Heart right ventricle (tissue), 16 donors: ENCODE results near the gene GPC3. TPM values are rescaled to one million over a fixed set of nuclear protein-coding genes. Genes with fewer than 3 reads are reported as not detected.

ENCODE experiments used
- ATAC-seq, 8 donors: fragments of 200-7000 bp; cut with Tn5 transposase; one replicate each; pipeline ENCODE4 v1.9.1; 2020; ENCODE audit warnings: mild to moderate bottlenecking in 8 of 8, moderate library complexity in 8 of 8, moderate number of reproducible peaks in 1 of 8
- DNase-seq, 2 donors: peaks; one replicate each; pipeline ENCODE4 v3.0.0-alpha.2; 2020
- H3K27ac ChIP-seq, 10 donors: fragments of 200-600 bp; sonication (generic) in 2 of 10; one replicate each; pipeline versions ENCODE4 v1.5.0 to v1.8.0; 2020 to 2022; ENCODE audit warnings: mild to moderate bottlenecking in 3 of 10
- H3K27me3 ChIP-seq, 7 donors: fragments of 200-600 bp; one replicate each; pipeline ENCODE4 v1.8.0; 2021 to 2022; ENCODE audit warnings: mild to moderate bottlenecking in 2 of 7
- H3K36me3 ChIP-seq, 9 donors: fragments of 200-600 bp; sonication (generic) in 1 of 9; one replicate each; pipeline versions ENCODE4 v1.5.0 to v1.8.0; 2020 to 2022; ENCODE audit warnings: mild to moderate bottlenecking in 2 of 9
- H3K4me1 ChIP-seq, 9 donors: fragments of 200-600 bp; sonication (generic) in 1 of 9; one replicate each; pipeline versions ENCODE4 v1.5.0 to v1.8.0; 2020 to 2022; ENCODE audit warnings: mild to moderate bottlenecking in 4 of 9
- H3K4me3 ChIP-seq, 10 donors: fragments of 200-600 bp; sonication (generic) in 2 of 10; one replicate each; pipeline versions ENCODE4 v1.5.0 to v1.8.0; 2020 to 2022; ENCODE audit warnings: mild to moderate bottlenecking in 7 of 10, moderate library complexity in 2 of 10
- H3K9me3 ChIP-seq, 11 donors: fragments of 200-600 bp in 10 of 11; sonication (generic) in 2 of 11; one replicate each; pipeline versions ENCODE4 v1.5.0 to v1.8.0; 2013 to 2022; ENCODE audit warnings: mild to moderate bottlenecking in 2 of 11, control low read depth in 1 of 11, moderate library complexity in 1 of 11
- CTCF ChIP-seq, 9 donors: fragments of 200-600 bp; sonication (generic) in 2 of 9; IDR thresholded peaks; one replicate each; pipeline versions ENCODE4 v1.5.0 to v1.8.0; 2021 to 2022; ENCODE audit warnings: antibody characterized with exemption in 9 of 9, mild to moderate bottlenecking in 5 of 9, moderate library complexity in 1 of 9
- WGBS, 2 donors: extraction: QIAGEN DNeasy Blood & Tissue Kit; methylation state at CpG; one replicate each; pipeline ENCODE4 v1.1.7; 2013; ENCODE audit warnings: inconsistent platforms in 1 of 2; 5-methylcytosine and 5-hydroxymethylcytosine counted together
- intact Hi-C, 10 donors: fragments of 100-400 bp; cut with DNase I; formaldehyde crosslinking; loops; one replicate each; pipeline versions ENCODE4 v1.11.1 to v1.14.2; 2022
- polyA plus RNA-seq, 2 donors: library from polyadenylated mRNA; stranded (reverse); fragments of 200-250 nt; gene quantifications; one replicate each; pipeline ENCODE4 v1.2.3, GENCODE V29; 2013
- total RNA-seq, 10 donors: library from RNA; stranded (reverse); fragmentation: NEBNext Ultra II Directional in 3 of 10; extraction: Animal tissue kit (Norgen Biotek cat#: 25700) in 3 of 10; gene quantifications; one replicate each; pipeline versions ENCODE4 v1.2.1 to v1.2.4, GENCODE V29; 2021 to 2023
- donor health status: Arrhythmogenic right ventricular cardiomyopathy.
- donor health status: ischemic (EF 13 %, LVEDD 7.1; RV severe dilation, severe dysfunction).
- donor health status: healthy with polysubstance abuse.
- donor health status: DM: no; HTN: yes; CAD: no.
- donor health status: DM: no; HTN: no; CAD: no.
- donor health status: ischemic (EF 25% LVEDD 6.9; RV normal size, moderate dysfunction).
- donor health status: ischemic (EF 25% LVEDD 5.7; RV mildly dilated, moderate dysfunction).
- donor health status: healthy.
- donor health status: DM: yes; HTN: yes; CAD: no.
- donor health status: Ischemic cardiomyopathy.
- donor health status: ischemic (EF 35%, LVEDD 5.7; RV mildly dilated, moderate dysfunction).
- donor health status: nonischemic (EF 11% LVEDD 7.7; RV severe dilation, severe dysfunction).
- donor health status: DM: yes; HTN: yes; CAD: no.
- donor health status: PGD.
- donor health status: ischemic (EF 29% LVEDD 5.4; RV normal size, mild dysfunction).
- donor health status: nonischemic (EF 23%, LVEDD 6.1; RV moderate dilation, normal function).

GPC3 gene
- total and polyA plus RNA-seq, 12 donors = 0.66 to 5.6 (median 3.4) TPM

DNA sequence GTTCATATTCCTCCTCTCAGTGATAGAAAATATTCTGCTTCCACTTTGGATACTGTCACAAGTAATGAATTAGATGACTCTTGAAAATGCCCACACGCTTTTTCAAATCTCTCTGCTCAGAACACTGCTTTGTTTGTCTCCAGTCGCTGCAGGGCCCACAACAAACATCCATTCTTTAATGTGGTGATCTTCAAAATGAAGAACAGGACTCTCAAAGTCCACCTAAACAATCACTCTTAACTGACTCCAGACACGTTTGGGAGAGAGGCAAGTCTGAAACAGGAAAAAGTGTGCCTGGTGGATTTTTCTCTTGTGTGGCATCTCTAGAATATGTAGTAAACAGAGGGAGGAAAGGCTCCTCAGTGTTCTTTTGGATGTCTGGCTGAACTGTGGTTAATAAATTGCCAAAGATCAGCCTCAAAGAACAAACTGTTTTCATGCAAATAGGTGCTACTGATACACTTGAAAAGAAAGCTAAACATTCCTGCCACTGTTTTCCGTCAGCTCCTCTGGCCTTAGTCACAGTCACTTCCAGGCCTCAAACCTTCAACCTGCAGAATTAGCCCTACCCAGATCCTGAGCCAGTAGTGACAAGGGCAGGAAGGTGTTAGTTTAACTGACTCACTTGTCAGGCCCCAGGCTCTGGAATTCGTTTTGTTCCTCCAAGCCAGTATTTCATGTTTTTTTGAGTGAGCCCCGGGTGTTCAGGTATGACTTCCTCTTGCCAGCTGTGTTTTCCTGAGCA lies 310.5 kb downstream of the GPC3 start:
- Histone ChIP-seq H3K27ac (no peak overlapping the region), H3K9me3 (no peaks in the 10 kb centered on the region), H3K27me3 (peaks cover 0 to 30% (median 0%) of the 10 kb centered on the region in 7 donors), H3K36me3 (no peaks in the 10 kb centered on the region), H3K4me3 (no peak overlapping the region), H3K4me1 (no peaks in the 10 kb centered on the region)
- TF ChIP-seq CTCF (IDR thresholded peaks at IDR 0.05) = no peak
- intact Hi-C loops = loop anchor here (5.0 to 10.0 kb wide), 7 partner anchors 338 to 700 kb away; no protein-coding TSS in a partner anchor
- no peak for ATAC-seq
- WGBS, 2 donors = 74 to 76% methylated on average over 6 of the region's 6 CpGs
- DNase-seq = no peak

DNA sequence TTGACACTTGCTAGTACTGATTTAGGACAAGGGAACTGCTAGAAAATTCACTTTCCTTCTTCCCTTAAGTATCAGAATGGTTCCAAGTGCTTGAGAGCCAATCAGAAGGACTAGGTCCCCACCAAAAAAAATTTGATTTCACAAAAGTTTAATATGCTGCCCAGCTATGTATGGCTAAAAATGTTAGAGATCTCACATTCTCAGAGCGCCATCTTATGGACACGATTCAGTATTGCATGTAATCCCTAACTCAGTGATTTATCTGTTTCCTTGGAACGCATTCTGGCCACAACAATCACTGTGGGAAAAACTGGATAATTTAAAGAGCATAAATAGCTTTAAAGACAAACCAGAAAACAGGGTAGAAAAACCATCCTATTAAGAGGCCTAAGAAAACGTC lies 315.0 kb downstream of the GPC3 start:
- peak in 1 of 2 donors; percentile 5 for DNase-seq
- Histone ChIP-seq H3K36me3 (no peaks in the 10 kb centered on the region), H3K4me1 (no peaks in the 10 kb centered on the region), H3K27me3 (peaks cover 0 to 37% (median 0%) of the 10 kb centered on the region in 7 donors), H3K9me3 (no peaks in the 10 kb centered on the region), H3K27ac (no peak overlapping the region), H3K4me3 (no peak overlapping the region)
- intact Hi-C loops = loop anchor here (2.0 to 10.0 kb wide), 8 partner anchors 333 to 696 kb away; no protein-coding TSS in a partner anchor
- peak; percentile 30 to 75 (median 69) for TF ChIP-seq CTCF (IDR thresholded peaks at IDR 0.05)
- ATAC-seq = peak in 2 of 8 donors; percentile 33 to 43
- WGBS, 2 donors = 1 to 2% methylated on average over 4 of the region's 4 CpGs

DNA sequence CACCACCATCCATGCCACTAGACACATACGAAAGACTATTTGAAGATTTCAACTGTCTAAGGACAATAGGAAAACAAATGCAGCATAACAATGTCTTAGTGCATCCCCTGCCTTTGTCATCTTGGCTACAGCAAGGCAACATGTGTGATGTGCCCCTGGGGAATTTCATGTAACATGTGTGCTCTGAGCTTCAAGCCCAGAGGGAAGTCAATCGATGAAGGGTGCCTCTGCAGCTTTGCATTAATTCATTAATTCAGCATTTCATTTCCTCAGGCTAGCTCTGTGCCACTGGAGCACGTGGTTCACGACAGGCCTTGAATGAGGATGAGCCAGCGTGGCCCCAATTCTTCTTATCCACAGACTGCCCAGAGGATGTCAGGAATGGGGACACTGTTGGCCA lies 316.2 kb downstream of the GPC3 start:
- no peak for TF ChIP-seq CTCF (IDR thresholded peaks at IDR 0.05)
- H3K9me3 ChIP-seq = no peaks in the 10 kb centered on the region
- 88 to 99% methylated on average over 5 of the region's 5 CpGs for WGBS, 2 donors
- no peak for DNase-seq
- H3K27me3 ChIP-seq = peaks cover 0 to 43% (median 0%) of the 10 kb centered on the region in 7 donors
- H3K27ac ChIP-seq = no peak overlapping the region
- no peaks in the 10 kb centered on the region for H3K36me3 ChIP-seq
- ATAC-seq = no peak
- intact Hi-C loops = loop anchor here in 3 of 10 donors (5.0 kb wide), 1 partner anchor 332 kb away; no protein-coding TSS in a partner anchor
- no peak overlapping the region for H3K4me3 ChIP-seq
- no peaks in the 10 kb centered on the region for H3K4me1 ChIP-seq

GRCh38 chrX:133668225-133668931 lies 317.0 kb downstream of the GPC3 start:
- Histone ChIP-seq H3K4me3 (no peak overlapping the region), H3K27ac (no peak overlapping the region), H3K9me3 (no peaks in the 10 kb centered on the region), H3K27me3 (peaks cover 0 to 39% (median 0%) of the 10 kb centered on the region in 7 donors), H3K4me1 (no peaks in the 10 kb centered on the region), H3K36me3 (no peaks in the 10 kb centered on the region)
- no peak for DNase-seq
- intact Hi-C loops = loop anchor here in 3 of 10 donors (5.0 kb wide), 1 partner anchor 331 kb away; no protein-coding TSS in a partner anchor
- 89 to 93% methylated on average over 3 of the region's 3 CpGs for WGBS, 2 donors
- no peak for ATAC-seq
- TF ChIP-seq CTCF (IDR thresholded peaks at IDR 0.05) = no peak
